OCI-LY1 (cell line): ENCODE data around the gene UPK3A.

Experiments used
- H2AFZ ChIP-seq: fragments of 200-600 bp; sonication (generic), shearing (Covaris generic); 2 replicates; pipeline ENCODE4 v1.6.0; 2014; ENCODE audit warnings: antibody characterized with exemption, mild to moderate bottlenecking, low read length
- H3F3A ChIP-seq: fragments of 200-600 bp; sonication (generic), shearing (Covaris generic); 2 replicates; pipeline ENCODE4 v1.6.0; 2014; ENCODE audit warnings: mild to moderate bottlenecking, antibody characterized with exemption, low read length, moderate library complexity; ENCODE audit not compliant: insufficient read depth
- H3K27ac ChIP-seq: fragments of 200-600 bp; sonication (generic); 2 replicates; pipeline ENCODE4 v1.5.1; 2014; ENCODE audit warnings: low read length, mixed run types, mild to moderate bottlenecking, low read depth; ENCODE audit not compliant: poor library complexity, severe bottlenecking
- H3K27me3 ChIP-seq: fragments of 200-600 bp; sonication (generic); 2 replicates; pipeline ENCODE4 v1.6.0; 2014; ENCODE audit warnings: antibody characterized with exemption, mild to moderate bottlenecking, low read length, moderate library complexity; ENCODE audit not compliant: insufficient read depth
- H3K36me3 ChIP-seq: fragments of 200-600 bp; sonication (generic); 2 replicates; pipeline ENCODE4 v1.6.1; 2014; ENCODE audit warnings: mild to moderate bottlenecking, antibody characterized with exemption, low read length, moderate library complexity, mixed read lengths; ENCODE audit not compliant: insufficient read depth
- H3K4me1 ChIP-seq: fragments of 200-600 bp; sonication (generic); 2 replicates; pipeline ENCODE4 v1.5.1; 2014; ENCODE audit warnings: mild to moderate bottlenecking, low read length, moderate library complexity; ENCODE audit not compliant: insufficient read depth, severe bottlenecking
- H3K4me2 ChIP-seq: fragments of 200-600 bp; sonication (generic), shearing (Covaris generic); 2 replicates; pipeline ENCODE4 v1.6.1; 2014; ENCODE audit warnings: low read length
- H3K4me3 ChIP-seq: fragments of 200-600 bp; sonication (generic); 2 replicates; pipeline ENCODE4 v1.5.1; 2014; ENCODE audit warnings: low read length, low read depth, mild to moderate bottlenecking, mixed read lengths; ENCODE audit not compliant: poor library complexity, severe bottlenecking
- H3K79me2 ChIP-seq: fragments of 200-600 bp; shearing (Covaris generic); 2 replicates; pipeline ENCODE4 v1.6.1; 2016; ENCODE audit warnings: mixed run types, low read length, mixed read lengths; ENCODE audit not compliant: insufficient read depth
- H3K9ac ChIP-seq: fragments of 200-600 bp; sonication (generic), shearing (Covaris generic); 2 replicates; pipeline ENCODE4 v1.6.1; 2014; ENCODE audit warnings: mild to moderate bottlenecking, low read length, mixed read lengths
- H3K9me2 ChIP-seq: fragments of 200-600 bp; sonication (generic), shearing (Covaris generic); 2 replicates; pipeline ENCODE4 v1.6.1; 2014; ENCODE audit warnings: low read depth, mild to moderate bottlenecking, low read length, mixed read lengths
- H3K9me3 ChIP-seq: fragments of 200-600 bp; shearing (Covaris generic); 2 replicates; pipeline ENCODE4 v1.6.1; 2014; ENCODE audit warnings: low read length, mixed read lengths
- H4K20me1 ChIP-seq: fragments of 200-600 bp; sonication (generic), shearing (Covaris generic); 2 replicates; pipeline ENCODE4 v1.6.0; 2016; ENCODE audit warnings: mild to moderate bottlenecking, low read length; ENCODE audit not compliant: insufficient read depth
- CTCF ChIP-seq: fragments of 200-600 bp; sonication (generic), shearing (Covaris generic); IDR thresholded peaks from 2 replicates; pipeline ENCODE4 v1.5.1; 2017; ENCODE audit warnings: mild to moderate bottlenecking, antibody characterized with exemption, low read length, moderate library complexity, mixed read lengths
- EZH2 ChIP-seq: fragments of 200-600 bp; sonication (generic), shearing (Covaris generic); IDR thresholded peaks from 2 replicates; pipeline ENCODE4 v1.8.0; 2017; ENCODE audit warnings: borderline replicate concordance, mixed run types, mild to moderate bottlenecking, antibody characterized with exemption, low read length, moderate library complexity, mixed read lengths

The UPK3A gene

DNA sequence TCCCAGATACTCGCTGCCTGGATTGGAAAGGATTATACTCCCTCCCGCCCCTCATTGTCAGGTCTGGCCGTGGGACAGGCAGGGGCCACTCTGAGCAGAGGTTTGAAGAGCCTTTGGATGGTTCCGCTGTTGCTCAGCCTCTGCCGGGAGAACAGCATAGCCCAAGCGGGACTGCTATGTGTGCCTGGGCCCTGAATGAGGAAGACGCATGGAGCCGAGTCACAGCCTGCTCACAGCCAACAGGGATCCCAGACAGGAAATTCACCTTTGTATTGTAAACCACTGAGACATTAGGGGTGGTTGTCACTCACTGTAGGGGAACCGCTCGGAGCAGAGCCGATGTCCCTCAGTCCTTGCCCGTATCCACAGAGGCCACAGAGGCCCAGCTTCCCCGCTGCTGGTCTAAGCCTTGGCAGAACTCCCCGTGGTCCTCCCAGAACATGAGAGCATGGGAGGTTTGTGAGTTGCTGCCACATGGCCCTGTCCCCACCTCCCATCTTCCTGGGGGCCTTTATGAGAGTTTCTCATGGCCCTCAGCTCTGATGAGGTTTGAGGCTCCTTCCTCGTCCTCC lies 14.3 kb downstream of the UPK3A start:
- H3K9me3 ChIP-seq, result no peaks in the 10 kb centered on the region
- no peak overlapping the region for H3K4me2 ChIP-seq
- 0 out of 2 replicates have a peak, but pooled peaks cover 20% of the 10 kb centered on the region for H3K27me3 ChIP-seq
- H3K9ac ChIP-seq, result no peak overlapping the region
- H3K36me3 ChIP-seq, result no peaks in the 10 kb centered on the region
- no peaks in the 10 kb centered on the region for H3K79me2 ChIP-seq
- peaks cover 3% of the 10 kb centered on the region for H3K4me1 ChIP-seq
- H3K4me3 ChIP-seq, result no peak overlapping the region
- no peak overlapping the region for H3K27ac ChIP-seq
- no peaks in the 10 kb centered on the region for H3K9me2 ChIP-seq
- H2AFZ ChIP-seq, result no peak overlapping the region
- no peaks in the 10 kb centered on the region for H4K20me1 ChIP-seq
- no peaks in the 10 kb centered on the region for H3F3A ChIP-seq
- TF ChIP-seq EZH2 (no peak), CTCF (no peak)

DNA sequence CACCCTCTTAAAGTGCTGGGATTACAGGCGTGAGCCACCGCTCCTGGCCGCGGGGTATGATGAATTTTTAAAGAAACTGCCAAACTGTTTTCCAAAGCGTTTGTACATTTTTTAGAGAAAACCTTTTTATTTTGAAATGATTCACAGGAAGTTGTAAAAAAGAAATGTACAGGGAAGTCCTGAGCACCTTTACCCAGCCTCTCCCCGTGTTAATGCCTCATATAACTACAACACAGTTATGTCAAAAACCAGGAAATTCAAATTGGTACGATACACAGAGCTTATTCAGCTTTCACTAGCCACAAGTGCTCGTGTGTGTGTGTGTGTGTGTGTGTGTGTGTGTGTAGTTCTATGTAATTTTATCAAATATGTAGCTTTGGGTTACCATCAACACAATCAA lies 18.0 kb downstream of the UPK3A start:
- no peaks in the 10 kb centered on the region for H3K79me2 ChIP-seq
- H3K4me2 ChIP-seq, result no peak overlapping the region
- H3K9me2 ChIP-seq, result no peaks in the 10 kb centered on the region
- H3K36me3 ChIP-seq, result no peaks in the 10 kb centered on the region
- TF ChIP-seq CTCF, result no peak
- TF ChIP-seq EZH2, result no peak
- no peak overlapping the region for H2AFZ ChIP-seq
- H3F3A ChIP-seq, result no peaks in the 10 kb centered on the region
- H3K27me3 ChIP-seq, result 0 out of 2 replicates have a peak, but pooled peaks cover 20% of the 10 kb centered on the region
- no peaks in the 10 kb centered on the region for H3K9me3 ChIP-seq
- no peak overlapping the region for H3K4me3 ChIP-seq
- no peaks in the 10 kb centered on the region for H4K20me1 ChIP-seq
- H3K9ac ChIP-seq, result no peak overlapping the region
- H3K4me1 ChIP-seq, result no peaks in the 10 kb centered on the region
- no peak overlapping the region for H3K27ac ChIP-seq

- Histone ChIP-seq H3K4me1 (no peaks in the 10 kb centered on the region), H3K4me2 (no peak overlapping the region), H3K9ac (no peak overlapping the region)
Measured at GRCh38 chr22:45303181-45303580, 18.4 kb downstream of the UPK3A start.

More at GRCh38 chr22:45303181-45303580, 18.4 kb downstream of the UPK3A start:
- Histone ChIP-seq H3K36me3 (no peaks in the 10 kb centered on the region), H3K79me2 (no peaks in the 10 kb centered on the region), H3F3A (no peaks in the 10 kb centered on the region), H3K9me3 (no peaks in the 10 kb centered on the region), H3K9me2 (no peaks in the 10 kb centered on the region), H3K4me3 (no peak overlapping the region), H4K20me1 (no peaks in the 10 kb centered on the region), H3K27me3 (0 out of 2 replicates have a peak, but pooled peaks cover 20% of the 10 kb centered on the region), H2AFZ (no peak overlapping the region), H3K27ac (no peak overlapping the region)
- no peak for TF ChIP-seq EZH2
- TF ChIP-seq CTCF, result no peak
